ENCODE results near the gene ZSCAN22.

GRCh38 chr19:58305065-58305931 is 21.5 kb upstream of the ZSCAN22 start, which contains the start of gene ERVK3-1:
- TF ChIP-seq CTCF (conservative IDR thresholded peaks at IDR 0.05): no peak
- no peak for TF ChIP-seq ZFX (IDR thresholded peaks at IDR 0.05)
